ENCODE results near the gene MARCKSL1. TPM values are rescaled to one million over a fixed set of nuclear protein-coding genes. Genes with fewer than 3 reads are reported as not detected.

Gene MARCKSL1, protein sequence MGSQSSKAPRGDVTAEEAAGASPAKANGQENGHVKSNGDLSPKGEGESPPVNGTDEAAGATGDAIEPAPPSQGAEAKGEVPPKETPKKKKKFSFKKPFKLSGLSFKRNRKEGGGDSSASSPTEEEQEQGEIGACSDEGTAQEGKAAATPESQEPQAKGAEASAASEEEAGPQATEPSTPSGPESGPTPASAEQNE
- total RNA-seq, result 27.5 TPM
- 10 to 100 TPM; 34.4 to 59.4 (median 48.7) TPM for polyA plus RNA-seq

DNA sequence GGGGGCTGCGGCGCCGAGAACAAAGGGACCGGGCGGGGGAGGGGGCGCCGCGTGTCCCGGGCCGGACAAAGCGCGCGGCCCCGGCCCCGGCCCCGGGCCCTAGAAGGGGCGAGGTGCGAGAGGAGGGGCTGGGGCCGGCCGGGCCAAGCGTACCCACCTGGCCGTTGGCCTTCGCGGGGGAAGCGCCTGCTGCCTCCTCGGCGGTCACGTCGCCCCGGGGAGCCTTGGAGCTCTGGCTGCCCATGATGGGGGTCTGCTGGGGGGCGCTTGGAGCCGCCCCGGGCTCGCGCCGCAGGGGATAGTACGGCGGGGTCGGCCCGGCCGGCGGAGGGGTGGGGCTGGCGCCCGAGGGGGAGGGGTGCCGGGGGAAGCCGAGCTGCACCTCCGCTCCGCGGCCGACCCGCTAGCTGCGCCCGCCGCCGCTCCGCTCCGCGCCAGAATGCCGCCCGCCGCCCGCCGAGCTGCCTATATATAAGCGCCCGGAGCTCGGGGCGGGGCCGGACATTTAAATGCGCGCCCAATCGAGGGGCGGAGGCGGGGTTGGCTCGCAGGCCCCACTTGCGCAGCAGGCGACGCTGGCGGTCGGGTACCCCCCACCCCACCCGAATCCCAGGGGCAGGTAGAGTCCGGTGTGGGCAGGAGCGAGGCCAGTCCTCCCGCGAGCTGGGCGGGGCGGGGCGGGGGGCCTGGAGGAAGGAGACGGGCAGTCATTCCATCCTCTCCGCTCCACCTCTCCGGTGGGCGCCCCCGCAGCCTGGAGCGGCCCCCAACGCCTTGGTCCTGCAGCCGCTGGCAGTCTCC is at the start of gene MARCKSL1:
TSS of gene MARCKSL1 (minus strand) at position 444 of the 801 bp plus-strand sequence. CDS start at position 244, 200 bp downstream.
- Histone ChIP-seq H3K4me1 (ENCODE audit: control insufficient read depth, insufficient read depth, low read length, poor library complexity, severe bottlenecking) (peaks cover 32% of the 10 kb centered on the region), H3K9me3 (ENCODE audit: control insufficient read depth in 2 of 2, low read length in 2 of 2) (no peaks in the 10 kb centered on the region), H3K4me3 (ENCODE audit: low read depth, low read length) (peak within 1 kb of the TSS; percentile 15), H3K27me3 (ENCODE audit: control insufficient read depth, insufficient read depth, low read length) (no peaks in the 10 kb centered on the region), H3K36me3 (ENCODE audit: control insufficient read depth, insufficient read depth, low read length) (peaks cover 24% of the 10 kb centered on the region), H3K27ac (ENCODE audit: insufficient read depth, low read length, poor library complexity, severe bottlenecking) (peak within 1 kb of the TSS; percentile 33)
- Mint-ChIP-seq H3K9me3 (no peaks in the 10 kb centered on the region), H3K4me3 (peak within 1 kb of the TSS; percentile 89 to 93 (median 90)), H3K36me3 (peaks cover 10% of the 10 kb centered on the region), H3K27ac (peak within 1 kb of the TSS; percentile 73 to 91 (median 83)), H3K4me1 (peaks cover 0 to 34% (median 25%) of the 10 kb centered on the region in 4 donors), H3K27me3 (peaks cover 5% of the 10 kb centered on the region)
- DNase-seq (peak; percentile 80 to 85 (median 84)), ATAC-seq (ENCODE audit: low read depth in 2 of 2) (peak; percentile 61 to 65)

DNA sequence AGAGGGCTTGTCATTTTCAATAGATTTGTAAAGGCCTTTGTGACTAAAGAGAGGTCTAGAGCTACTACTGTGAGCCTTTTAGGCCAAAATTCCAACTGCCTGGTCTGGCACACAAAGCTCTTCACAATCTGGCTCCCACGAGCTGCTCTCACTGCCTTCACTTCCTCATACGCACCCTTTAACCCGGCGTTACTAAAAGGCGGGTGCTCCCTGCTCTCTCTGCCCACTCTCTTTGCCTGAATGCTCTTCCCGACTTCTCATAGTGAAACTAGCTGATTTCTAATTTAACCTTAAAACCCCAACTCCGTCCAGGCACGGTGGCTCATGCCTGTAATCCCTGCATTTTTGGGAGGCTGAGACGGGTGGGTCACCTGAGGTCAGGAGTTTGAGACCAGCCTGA is 44.0 kb upstream of the MARCKSL1 start:
- no peak overlapping the region for H3K27ac ChIP-seq (ENCODE audit: insufficient read depth, low read length, poor library complexity, severe bottlenecking)
- peaks cover 92% of the 10 kb centered on the region for H3K36me3 ChIP-seq (ENCODE audit: control insufficient read depth, insufficient read depth, low read length)
- no peak for DNase-seq
- no peaks in the 10 kb centered on the region for H3K9me3 Mint-ChIP-seq
- H3K4me1 ChIP-seq (ENCODE audit: control insufficient read depth, insufficient read depth, low read length, poor library complexity, severe bottlenecking), result no peaks in the 10 kb centered on the region
- H3K36me3 Mint-ChIP-seq, result peaks cover 40% of the 10 kb centered on the region
- H3K27ac Mint-ChIP-seq, result no peak overlapping the region
- ATAC-seq (ENCODE audit: low read depth in 2 of 2), result no peak
- H3K9me3 ChIP-seq (ENCODE audit: control insufficient read depth in 2 of 2, low read length in 2 of 2), result no peaks in the 10 kb centered on the region
- peaks cover 0 to 3% (median 0%) of the 10 kb centered on the region in 4 donors for H3K4me1 Mint-ChIP-seq
- H3K27me3 ChIP-seq (ENCODE audit: control insufficient read depth, insufficient read depth, low read length), result no peaks in the 10 kb centered on the region
- no peak overlapping the region for H3K4me3 ChIP-seq (ENCODE audit: low read depth, low read length)
- H3K4me3 Mint-ChIP-seq, result no peak overlapping the region
- no peaks in the 10 kb centered on the region for H3K27me3 Mint-ChIP-seq

DNA sequence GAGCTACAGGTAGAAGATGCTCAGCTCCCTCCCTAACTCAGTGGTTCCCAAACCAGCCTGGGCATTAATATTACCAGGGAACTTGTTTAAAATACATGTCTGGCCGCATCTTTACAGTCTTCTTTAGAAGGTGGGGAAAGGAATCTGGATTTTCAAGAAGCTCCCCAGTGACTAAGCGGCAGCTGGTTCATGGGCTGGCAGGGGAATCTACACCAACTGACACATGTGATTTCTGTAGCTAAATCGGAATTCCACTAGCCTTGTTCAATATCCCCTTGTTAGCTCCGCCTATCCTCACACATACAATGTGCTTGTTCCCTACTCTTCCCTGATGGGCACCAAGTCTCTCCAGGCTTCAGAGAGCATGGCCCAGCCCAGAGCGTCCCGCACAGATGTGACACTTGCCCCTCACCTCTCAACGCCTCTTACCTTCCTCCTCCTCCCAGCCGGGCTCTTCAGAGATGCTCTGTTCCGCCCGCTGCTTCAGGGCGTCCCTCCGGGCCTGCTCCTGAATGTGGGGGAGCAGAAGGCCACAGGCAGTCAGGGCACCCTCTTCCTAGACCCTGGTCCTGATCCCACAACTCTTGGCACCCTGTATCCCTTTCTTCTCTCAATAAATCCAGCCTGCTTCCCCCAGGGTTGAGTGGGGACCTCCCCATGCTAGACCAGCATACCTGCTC is 41.6 kb upstream of the MARCKSL1 start:
- Mint-ChIP-seq H3K27ac (peak overlapping the region in 1 of 3 donors; percentile 79), H3K4me3 (no peak overlapping the region), H3K36me3 (peaks cover 47% of the 10 kb centered on the region), H3K27me3 (no peaks in the 10 kb centered on the region), H3K9me3 (no peaks in the 10 kb centered on the region), H3K4me1 (peaks cover 2 to 13% (median 9%) of the 10 kb centered on the region in 4 donors)
- H3K4me3 ChIP-seq (ENCODE audit: low read depth, low read length), result no peak overlapping the region
- ATAC-seq (ENCODE audit: low read depth in 2 of 2) (no peak), DNase-seq (no peak)
- peaks cover 88% of the 10 kb centered on the region for H3K36me3 ChIP-seq (ENCODE audit: control insufficient read depth, insufficient read depth, low read length)
- H3K4me1 ChIP-seq (ENCODE audit: control insufficient read depth, insufficient read depth, low read length, poor library complexity, severe bottlenecking), result no peaks in the 10 kb centered on the region
- no peaks in the 10 kb centered on the region for H3K9me3 ChIP-seq (ENCODE audit: control insufficient read depth in 2 of 2, low read length in 2 of 2)
- no peak overlapping the region for H3K27ac ChIP-seq (ENCODE audit: insufficient read depth, low read length, poor library complexity, severe bottlenecking)
- no peaks in the 10 kb centered on the region for H3K27me3 ChIP-seq (ENCODE audit: control insufficient read depth, insufficient read depth, low read length)

DNA sequence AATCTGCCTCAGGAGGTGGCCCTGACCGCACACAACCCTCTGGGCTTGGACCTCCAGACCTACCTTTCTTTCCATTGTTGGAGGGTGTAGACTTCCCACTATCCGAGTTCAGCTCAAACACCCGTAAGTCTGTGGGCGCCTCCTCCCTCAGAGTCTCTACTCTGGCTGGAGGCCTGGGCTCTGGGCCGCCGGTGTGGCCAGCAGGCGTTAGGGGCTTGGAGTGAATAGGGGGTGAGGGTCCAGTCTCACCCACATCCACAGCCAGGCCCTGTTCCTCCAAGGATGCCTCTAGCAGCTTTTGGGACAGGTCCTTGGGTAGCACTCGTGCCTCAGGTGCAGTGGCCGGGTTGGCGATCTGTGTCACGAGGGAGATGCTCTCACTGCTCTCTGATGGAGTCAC is 40.2 kb upstream of the MARCKSL1 start:
- H3K36me3 Mint-ChIP-seq, result peaks cover 45% of the 10 kb centered on the region

DNA sequence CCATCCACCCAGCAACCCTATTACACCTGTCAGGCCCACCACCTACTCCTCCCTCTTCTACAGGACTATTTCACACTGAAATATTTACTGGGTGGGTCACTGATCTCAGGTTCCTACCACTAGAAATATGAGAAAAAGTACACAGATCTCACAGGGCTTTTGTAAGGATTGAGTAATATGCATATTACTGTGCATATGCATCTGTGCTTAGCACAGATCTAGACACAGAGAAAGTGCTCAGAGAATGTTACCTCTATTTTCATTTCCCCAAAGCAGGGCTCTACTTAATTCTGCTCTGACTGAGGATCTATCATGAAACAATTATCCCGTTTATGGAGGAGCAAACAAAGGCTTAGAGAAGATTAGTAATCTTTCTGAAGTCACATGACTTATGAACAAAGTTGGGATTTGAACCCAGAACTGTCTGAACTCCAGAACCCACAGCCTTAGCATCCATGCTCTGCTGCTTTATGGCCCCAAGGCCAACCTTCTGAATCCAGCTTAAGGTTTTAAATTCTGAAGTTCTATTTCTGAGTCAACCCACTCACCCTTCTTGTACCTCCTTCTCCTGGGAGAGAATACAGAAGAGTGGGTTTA is 38.1 kb upstream of the MARCKSL1 start:
- Histone ChIP-seq H3K4me3 (ENCODE audit: low read depth, low read length) (no peak overlapping the region), H3K27me3 (ENCODE audit: control insufficient read depth, insufficient read depth, low read length) (no peaks in the 10 kb centered on the region), H3K27ac (ENCODE audit: insufficient read depth, low read length, poor library complexity, severe bottlenecking) (no peak overlapping the region), H3K9me3 (ENCODE audit: control insufficient read depth in 2 of 2, low read length in 2 of 2) (no peaks in the 10 kb centered on the region), H3K36me3 (ENCODE audit: control insufficient read depth, insufficient read depth, low read length) (peaks cover 71% of the 10 kb centered on the region), H3K4me1 (ENCODE audit: control insufficient read depth, insufficient read depth, low read length, poor library complexity, severe bottlenecking) (peaks cover 7% of the 10 kb centered on the region)
- no peaks in the 10 kb centered on the region for H3K9me3 Mint-ChIP-seq
- H3K4me1 Mint-ChIP-seq, result peaks cover 11 to 26% (median 19%) of the 10 kb centered on the region in 4 donors
- no peak overlapping the region for H3K4me3 Mint-ChIP-seq
- no peaks in the 10 kb centered on the region for H3K27me3 Mint-ChIP-seq
- DNase-seq, result no peak
- peaks cover 37% of the 10 kb centered on the region for H3K36me3 Mint-ChIP-seq
- H3K27ac Mint-ChIP-seq, result peak overlapping the region in 2 of 3 donors; percentile 27 to 87
- no peak for ATAC-seq (ENCODE audit: low read depth in 2 of 2)

More for the DNA sequence above, 40.2 kb upstream of the MARCKSL1 start:
- Mint-ChIP-seq H3K9me3 (no peaks in the 10 kb centered on the region), H3K27ac (no peak overlapping the region), H3K4me1 (peaks cover 11 to 26% (median 19%) of the 10 kb centered on the region in 4 donors), H3K27me3 (no peaks in the 10 kb centered on the region), H3K4me3 (no peak overlapping the region)
- Histone ChIP-seq H3K27me3 (ENCODE audit: control insufficient read depth, insufficient read depth, low read length) (no peaks in the 10 kb centered on the region), H3K4me3 (ENCODE audit: low read depth, low read length) (no peak overlapping the region), H3K27ac (ENCODE audit: insufficient read depth, low read length, poor library complexity, severe bottlenecking) (no peak overlapping the region), H3K36me3 (ENCODE audit: control insufficient read depth, insufficient read depth, low read length) (peaks cover 80% of the 10 kb centered on the region), H3K4me1 (ENCODE audit: control insufficient read depth, insufficient read depth, low read length, poor library complexity, severe bottlenecking) (peaks cover 7% of the 10 kb centered on the region), H3K9me3 (ENCODE audit: control insufficient read depth in 2 of 2, low read length in 2 of 2) (no peaks in the 10 kb centered on the region)
- DNase-seq (no peak), ATAC-seq (ENCODE audit: low read depth in 2 of 2) (no peak)

DNA sequence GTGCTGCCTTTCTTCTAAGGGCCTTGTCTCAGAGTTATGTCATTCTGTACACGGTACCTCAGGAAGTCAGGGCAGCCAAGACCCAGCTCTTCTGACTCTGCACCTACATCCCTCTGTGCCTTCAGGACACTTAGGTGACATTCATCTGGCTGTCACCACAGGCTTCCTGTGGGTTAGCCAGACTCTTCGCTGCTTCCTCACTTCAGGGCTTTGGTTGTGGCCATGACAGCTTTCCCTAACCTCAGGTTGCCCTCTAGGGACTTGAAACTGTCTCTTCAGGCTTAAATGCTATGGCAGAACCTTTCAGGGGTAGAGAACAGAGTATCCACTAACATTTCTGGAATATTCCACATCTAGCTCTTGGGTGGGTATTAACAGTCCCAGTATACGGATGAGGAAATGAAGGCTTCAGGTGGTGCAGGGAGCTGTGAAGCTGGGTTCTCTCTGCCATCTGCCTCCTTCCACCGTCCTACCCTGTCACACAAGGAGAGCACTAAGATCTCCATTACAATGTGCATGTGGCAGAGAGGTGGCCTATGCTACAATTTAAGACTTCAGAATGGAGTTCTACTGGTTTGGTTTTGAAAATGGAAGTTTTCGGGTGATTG is 36.2 kb upstream of the MARCKSL1 start:
- Histone ChIP-seq H3K36me3 (ENCODE audit: control insufficient read depth, insufficient read depth, low read length) (peaks cover 71% of the 10 kb centered on the region), H3K4me1 (ENCODE audit: control insufficient read depth, insufficient read depth, low read length, poor library complexity, severe bottlenecking) (peaks cover 7% of the 10 kb centered on the region), H3K27me3 (ENCODE audit: control insufficient read depth, insufficient read depth, low read length) (no peaks in the 10 kb centered on the region), H3K9me3 (ENCODE audit: control insufficient read depth in 2 of 2, low read length in 2 of 2) (no peaks in the 10 kb centered on the region), H3K27ac (ENCODE audit: insufficient read depth, low read length, poor library complexity, severe bottlenecking) (no peak overlapping the region), H3K4me3 (ENCODE audit: low read depth, low read length) (no peak overlapping the region)
- ATAC-seq (ENCODE audit: low read depth in 2 of 2), result peak; percentile 75
- Mint-ChIP-seq H3K4me3 (no peak overlapping the region), H3K27me3 (no peaks in the 10 kb centered on the region), H3K36me3 (peaks cover 28% of the 10 kb centered on the region), H3K4me1 (peaks cover 11 to 26% (median 19%) of the 10 kb centered on the region in 4 donors), H3K9me3 (no peaks in the 10 kb centered on the region), H3K27ac (peak overlapping the region; percentile 65 to 87 (median 82))
- peak in 2 of 3 donors; percentile 55 to 72 for DNase-seq
